IPS DF 4.7 (cell line): ENCODE results near the gene PRXL2B.

Experiments
- DNase-seq: peaks from one replicate; pipeline ENCODE4 v3.0.0-alpha.2; 2013; ENCODE audit warnings: low spot score; ENCODE audit errors: extremely low read depth

PRXL2B gene

GRCh38 chr1:2635361-2636010 lies 48.9 kb downstream of the PRXL2B start:
- DNase-seq = no peak

GRCh38 chr1:2636733-2637132 lies 50.2 kb downstream of the PRXL2B start:
- DNase-seq = no peak

- no peak for DNase-seq
These were observed 51.0 kb downstream of the PRXL2B start for GRCh38 chr1:2637442-2638145.

- DNase-seq = no peak
These were observed 52.0 kb downstream of the PRXL2B start for GRCh38 chr1:2638466-2639115.

- no peak for DNase-seq
These were observed 52.6 kb downstream of the PRXL2B start for GRCh38 chr1:2639203-2639602.

- DNase-seq = no peak
These were observed 53.3 kb downstream of the PRXL2B start for GRCh38 chr1:2639607-2640521.

- no peak for DNase-seq
These were observed 54.0 kb downstream of the PRXL2B start for GRCh38 chr1:2640626-2641025.
